ENCODE measurements around the gene CYP26B1. TPM values are rescaled to one million over a fixed set of nuclear protein-coding genes. Genes with fewer than 3 reads are reported as not detected.
"Not testable (repeated sequence)": the region's sequence is repeated elsewhere in the genome, so short reads cannot be mapped to it uniquely, and the experiment has no call there.

CYP26B1 gene
- total and polyA plus RNA-seq, 2 of the 8 experiments (the other 6 are each of a cell fraction or from before 2014, with no cell fraction given): 0.06 to 0.69 TPM

DNA sequence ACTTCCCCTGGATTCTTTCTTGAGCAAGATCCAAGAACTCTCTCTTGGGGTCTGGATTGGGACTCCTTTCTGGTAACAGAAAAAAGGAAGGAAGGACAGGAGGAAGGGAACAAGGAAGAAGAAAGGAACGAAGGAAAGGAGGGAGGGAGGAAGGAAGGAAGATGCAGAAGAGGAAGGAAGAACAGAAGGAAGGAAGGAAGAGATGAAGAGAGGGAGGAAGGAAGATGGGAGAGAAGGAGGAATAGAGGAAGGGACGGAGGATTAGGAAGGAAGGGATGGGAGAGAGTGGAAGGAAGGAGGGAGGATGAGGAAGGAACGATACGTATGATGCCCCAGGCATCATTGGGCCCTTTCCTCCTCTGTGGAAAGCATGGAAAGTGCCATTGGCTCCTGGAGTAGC lies 58.6 kb downstream of the CYP26B1 start (continued):
- TF ChIP-seq PHF8 (conservative IDR thresholded peaks at IDR 0.05; ENCODE audit: low read depth, low read length) (no peak), JUND (IDR thresholded peaks at IDR 0.05; ENCODE audit: low read length) (no peak)

GRCh38 chr2:72086871-72087633 lies 60.6 kb downstream of the CYP26B1 start:
- H3K4me2 ChIP-seq (ENCODE audit: insufficient read depth in 1 of 2, low read depth in 2 of 2, low read length in 2 of 2); H3K4me3 ChIP-seq (ENCODE audit: extremely low read depth in 1 of 4, insufficient read depth in 2 of 4, low read depth in 3 of 4, low read length in 4 of 4); H4K20me1 ChIP-seq (replicated peaks in 1 of 2; ENCODE audit: control insufficient read depth in 1 of 2, insufficient read depth in 2 of 2, low read length in 2 of 2); POLR2A ChIA-PET (ENCODE audit: partially characterized antibody); H4K8ac ChIP-seq (ENCODE audit: extremely low read depth, insufficient read depth, low read length); H2BK120ac ChIP-seq (replicated peaks; ENCODE audit: low read depth, low read length); H3K79me2 ChIP-seq (ENCODE audit: control insufficient read depth in 1 of 2, insufficient read depth in 2 of 2, low read length in 2 of 2); H3K4me1 ChIP-seq (replicated peaks in 1 of 4; ENCODE audit: control insufficient read depth in 3 of 4, insufficient read depth in 4 of 4, low read length in 3 of 4); H4K5ac ChIP-seq (ENCODE audit: insufficient read length, low read depth, low read length); FAIRE-seq; H3K18ac ChIP-seq (ENCODE audit: extremely low read depth, low read length); H2BK5ac ChIP-seq (ENCODE audit: low read depth, low read length); H3K27me3 ChIP-seq (replicated peaks in 1 of 4; ENCODE audit: control insufficient read depth in 3 of 4, extremely low read depth in 1 of 4, insufficient read depth in 3 of 4, low read length in 3 of 4); H3K27ac ChIP-seq (ENCODE audit: low read depth, low read length); H2AK5ac ChIP-seq (ENCODE audit: low read depth, low read length); H2BK12ac ChIP-seq (ENCODE audit: low read depth, low read length); H4K91ac ChIP-seq (replicated peaks; ENCODE audit: insufficient read length, low read length); H3K9ac ChIP-seq (replicated peaks in 1 of 4; ENCODE audit: extremely low read depth in 1 of 4, low read depth in 3 of 4, low read length in 3 of 4); DNase-seq (ENCODE audit: low read depth in 1 of 2, low spot score in 2 of 2); H2BK15ac ChIP-seq (ENCODE audit: low read length); H3K79me1 ChIP-seq (ENCODE audit: low read depth, low read length); H2BK20ac ChIP-seq (ENCODE audit: low read length); H3K56ac ChIP-seq (replicated peaks; ENCODE audit: insufficient read length, low read depth, low read length); H3K9me3 ChIP-seq (ENCODE audit: insufficient read depth in 2 of 2, low read depth in 1 of 2, low read length in 1 of 2); H3K36me3 ChIP-seq (ENCODE audit: control insufficient read depth in 2 of 4, insufficient read depth in 4 of 4, low read length in 3 of 4); H3K23me2 ChIP-seq (ENCODE audit: low read depth, low read length); H3K23ac ChIP-seq (ENCODE audit: insufficient read length); H2AFZ ChIP-seq (ENCODE audit: low read length); H3K14ac ChIP-seq (ENCODE audit: insufficient read length); H3K4ac ChIP-seq (replicated peaks; ENCODE audit: insufficient read length, low read depth, low read length): not testable (repeated sequence)
- WGBS, 2 experiments (ENCODE audit: extremely low coverage in 1 of 2, insufficient coverage in 1 of 2, insufficient read length in 1 of 2, insufficient replicate concordance in 2 of 2, low coverage in 1 of 2, low lambda C conversion rate in 2 of 2, missing lambda C conversion rate in 1 of 2): 95% methylated on average over 15 of the region's 41 CpGs; no CpG with 5 or more reads in 1 of the 2 experiments
- CTCF ChIA-PET (ENCODE audit: partially characterized antibody): interaction anchor here (1.6 to 1.7 kb wide), 2 partner anchors 29 to 289 kb away, joined by 3 read pairs; no protein-coding TSS in a partner anchor

All from H1 (cell line).